CD4-positive, alpha-beta T cell treated with Interleukin-21 for 1 hour (primary cell): Measurements from ENCODE around the gene CELA2A.

Source experiments
- DNase-seq: peaks from one replicate; pipeline ENCODE4 v3.0.0-alpha.2; 2020

The CELA2A gene

DNA sequence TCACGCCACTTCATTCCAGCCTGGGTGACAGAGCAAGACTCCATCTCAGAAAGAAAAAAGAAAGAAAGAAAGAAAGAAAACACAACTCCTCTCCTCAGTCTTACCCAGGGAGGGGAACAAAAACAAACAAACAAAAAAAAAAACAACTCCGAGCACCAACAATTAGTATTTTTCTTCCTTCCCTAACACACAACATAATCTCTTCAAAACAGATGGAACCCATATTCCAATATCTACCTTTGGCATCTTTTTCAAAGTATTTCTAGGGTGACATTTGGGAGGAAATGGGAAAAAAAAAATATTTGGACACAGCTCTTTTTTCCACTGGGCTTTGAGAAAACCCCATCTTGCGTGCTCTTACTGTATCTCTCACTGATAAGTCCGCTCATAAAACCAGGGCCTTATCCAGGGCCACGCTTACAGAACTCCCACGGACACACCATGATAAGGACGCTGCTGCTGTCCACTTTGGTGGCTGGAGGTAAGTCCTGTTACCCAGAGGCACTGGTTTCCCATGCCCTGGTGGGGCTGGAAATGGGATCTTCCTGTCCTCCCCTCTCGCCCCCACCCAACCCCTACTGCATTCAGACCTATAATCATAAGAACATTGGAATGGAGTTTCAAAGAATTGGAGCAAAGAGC lies at the start of gene CELA2A:
CELA2A (plus strand) TSS at position 420 of the 642 bp plus-strand sequence; CDS start at position 442, 22 bp downstream.
- DNase-seq: no peak

DNA sequence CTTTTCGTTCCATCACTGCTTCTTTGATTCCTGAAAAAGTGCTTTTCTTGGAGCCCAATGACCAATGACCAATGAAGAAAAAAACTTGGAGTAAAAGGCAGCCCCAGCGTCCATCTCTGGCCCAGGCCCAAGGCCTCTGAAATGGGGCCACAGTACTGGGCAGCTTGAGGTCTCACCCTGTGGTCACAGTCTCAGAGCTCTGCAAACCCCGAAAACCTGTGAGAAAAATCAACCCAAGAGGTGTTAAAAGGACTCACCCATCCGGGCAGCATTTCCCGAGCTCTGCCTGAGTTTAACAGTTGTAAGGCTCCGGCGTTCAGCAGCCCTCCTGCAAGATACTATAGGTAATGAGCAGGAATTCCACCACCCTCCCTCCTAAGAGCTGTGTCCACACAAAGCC lies 49.0 kb upstream of the CELA2A start:
- no peak for DNase-seq

DNA sequence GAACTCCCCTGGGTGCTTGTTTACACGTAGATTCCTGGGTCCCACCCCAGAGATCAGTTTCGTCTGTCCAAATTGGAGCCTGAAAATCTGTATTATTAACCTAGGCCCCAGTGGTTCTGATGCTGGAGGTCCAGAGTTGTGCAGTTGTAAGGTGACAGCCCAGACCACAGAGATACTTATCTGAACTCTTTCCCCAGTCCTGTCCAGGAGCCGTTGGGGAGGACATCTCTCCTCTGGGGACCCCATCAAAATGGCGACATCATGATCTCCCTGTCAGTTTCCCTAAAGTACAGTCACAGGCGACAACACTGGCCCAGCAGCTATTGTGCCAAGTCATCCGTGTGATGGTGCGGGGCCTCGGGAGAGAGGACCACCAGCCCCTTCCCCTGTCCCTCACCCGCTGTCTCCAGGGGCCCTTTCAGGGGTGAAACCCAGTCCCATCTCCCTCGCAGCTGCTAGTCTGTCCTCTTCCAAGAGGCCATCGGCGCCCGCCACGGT lies 47.6 kb upstream of the CELA2A start:
- DNase-seq: no peak

DNA sequence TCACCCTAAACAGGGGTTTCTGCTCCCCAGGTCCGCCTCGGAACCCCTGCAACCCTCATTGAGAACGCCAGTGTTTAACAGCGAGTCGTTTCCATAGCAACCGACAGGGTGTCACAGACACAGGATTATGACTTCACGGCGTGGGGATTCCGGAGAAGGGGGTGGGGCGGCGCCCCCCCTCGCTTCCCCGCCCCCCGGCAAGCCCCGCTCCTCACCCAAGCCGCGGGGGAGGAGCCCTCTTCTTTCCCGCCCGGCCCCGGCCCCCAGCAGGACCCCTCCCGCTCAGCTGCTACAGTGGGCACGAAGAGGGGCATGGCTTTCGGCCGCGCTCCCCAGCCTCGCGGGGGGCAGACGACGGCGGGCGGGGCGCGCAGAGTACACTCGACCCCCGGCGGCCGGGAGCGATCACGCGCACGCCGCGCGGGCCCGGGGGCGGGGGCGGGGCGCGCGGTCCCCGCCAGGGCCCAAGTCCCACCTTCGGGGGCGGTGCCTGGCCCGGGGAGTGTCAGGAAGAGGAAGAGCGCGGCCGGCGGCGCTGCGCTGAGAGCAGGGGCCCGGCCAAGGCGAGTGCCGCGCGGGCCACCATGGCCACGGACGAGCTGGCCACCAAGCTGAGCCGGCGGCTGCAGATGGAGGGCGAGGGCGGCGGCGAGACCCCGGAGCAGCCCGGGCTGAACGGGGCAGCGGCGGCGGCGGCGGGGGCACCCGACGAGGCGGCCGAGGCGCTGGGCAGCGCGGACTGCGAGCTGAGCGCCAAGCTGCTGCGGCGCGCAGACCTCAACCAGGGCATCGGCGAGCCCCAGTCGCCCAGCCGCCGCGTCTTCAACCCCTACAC lies 46.9 kb upstream of the CELA2A start, which contains the start of gene EFHD2:
EFHD2 (plus strand) TSS at position 501 of the 835 bp plus-strand sequence; CDS start at position 585, 84 bp downstream.
- peak; percentile 96 for DNase-seq

DNA sequence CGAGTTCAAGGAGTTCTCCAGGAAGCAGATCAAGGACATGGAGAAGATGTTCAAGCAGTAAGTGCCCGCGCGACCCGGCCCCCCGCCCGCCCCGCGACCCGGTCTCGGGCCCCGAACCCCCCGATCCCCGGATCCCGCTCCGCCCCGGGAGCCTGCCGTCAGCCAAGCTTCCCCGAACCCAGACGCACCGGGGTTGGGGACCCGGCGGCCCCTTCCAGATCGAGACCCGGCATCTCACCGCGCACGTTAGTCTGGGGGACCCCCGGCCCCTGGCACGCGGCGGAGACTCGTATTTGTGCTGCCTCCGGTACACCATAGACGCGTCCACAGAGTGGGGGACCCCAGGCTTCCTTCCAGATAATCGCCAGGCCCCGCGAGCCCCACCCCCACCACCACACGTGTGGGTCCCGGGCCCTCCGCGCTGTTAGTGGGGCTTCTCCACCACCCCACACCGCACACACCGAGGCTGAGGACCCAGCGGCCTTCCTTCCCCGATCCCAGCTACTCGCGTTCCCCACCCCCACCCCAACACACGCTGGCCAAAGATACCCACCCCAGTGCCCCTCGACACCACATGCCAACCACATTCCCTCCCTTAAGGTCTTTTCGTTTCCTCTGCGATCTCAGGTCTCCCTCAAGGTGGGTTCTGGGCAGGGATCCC lies 46.2 kb upstream of the CELA2A start:
- DNase-seq: no peak

DNA sequence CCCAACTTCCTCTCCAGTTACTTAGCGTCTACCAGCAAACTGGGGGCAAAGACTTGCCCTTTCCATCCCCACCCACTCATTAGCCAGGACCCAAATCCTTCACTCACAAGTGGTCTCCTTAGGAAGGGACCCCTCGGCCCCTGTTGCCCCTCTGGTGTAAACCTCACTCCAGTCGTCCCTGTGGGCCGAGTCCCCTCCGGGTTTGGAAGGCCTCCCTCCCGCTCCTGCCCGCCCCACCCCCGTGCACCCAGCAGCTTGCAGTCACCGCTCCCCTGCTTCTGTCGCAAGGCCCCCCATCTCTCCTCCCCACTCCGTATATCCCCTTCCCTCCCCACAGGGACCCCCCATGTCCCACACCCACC lies 45.7 kb upstream of the CELA2A start:
- peak; percentile 18 for DNase-seq

DNA sequence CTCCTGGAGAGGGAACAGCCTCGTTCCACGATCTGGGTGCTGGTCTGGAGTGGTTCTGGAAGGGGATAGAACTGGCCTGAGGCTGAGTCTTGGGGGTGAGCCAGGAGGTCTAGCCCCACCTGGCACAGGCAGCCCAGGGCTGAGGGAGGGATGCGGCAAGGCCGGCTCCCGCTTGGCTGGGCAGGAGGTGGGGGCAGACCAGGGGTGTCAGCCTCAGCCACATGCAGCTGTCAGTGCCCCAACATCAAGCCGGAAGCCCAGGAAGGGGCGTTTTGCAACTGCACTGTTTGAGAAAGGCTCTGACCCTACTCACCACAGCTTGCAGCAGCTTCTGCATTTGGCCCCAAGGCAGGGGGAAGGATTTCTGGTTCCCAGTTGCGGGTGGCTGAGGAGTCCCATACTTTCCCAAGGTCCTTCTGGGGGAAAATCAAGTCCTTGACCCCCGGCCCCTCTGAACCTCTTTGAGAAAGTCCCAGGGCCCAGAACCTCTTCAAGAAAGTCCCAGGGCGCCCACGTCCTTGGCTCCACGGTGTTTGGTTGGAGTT lies 44.9 kb upstream of the CELA2A start:
- DNase-seq: peak; percentile 69

DNA sequence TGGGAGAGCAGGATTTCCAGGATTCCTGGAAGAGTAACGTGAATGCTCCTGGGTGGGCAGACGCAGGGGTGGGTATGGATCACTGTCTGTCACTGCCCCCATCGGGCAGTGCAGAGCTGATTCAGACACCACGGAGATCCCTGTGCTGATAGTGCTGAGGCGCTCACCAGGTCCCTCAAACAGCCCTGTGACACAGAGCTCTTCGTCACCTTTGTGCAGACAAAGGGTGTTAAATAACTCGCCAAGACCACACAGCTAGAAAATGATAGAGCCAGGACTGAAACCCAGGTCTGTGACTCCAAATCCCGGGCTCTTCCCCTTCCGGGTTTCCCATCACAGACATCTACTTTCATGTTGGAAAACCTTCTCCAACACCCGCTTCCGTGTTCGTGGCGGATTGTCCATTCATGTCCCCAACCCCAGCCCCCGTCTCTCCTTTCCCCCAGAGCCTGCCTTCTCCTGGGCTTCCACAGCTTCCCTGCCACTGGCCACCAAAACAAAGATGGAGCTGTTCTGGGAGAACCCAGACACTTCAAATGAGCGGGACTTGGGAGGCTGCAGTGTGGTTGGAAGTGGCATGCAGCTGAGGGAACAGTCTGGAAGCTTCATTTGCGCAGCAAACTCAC lies 44.2 kb upstream of the CELA2A start:
- DNase-seq: peak; percentile 67

DNA sequence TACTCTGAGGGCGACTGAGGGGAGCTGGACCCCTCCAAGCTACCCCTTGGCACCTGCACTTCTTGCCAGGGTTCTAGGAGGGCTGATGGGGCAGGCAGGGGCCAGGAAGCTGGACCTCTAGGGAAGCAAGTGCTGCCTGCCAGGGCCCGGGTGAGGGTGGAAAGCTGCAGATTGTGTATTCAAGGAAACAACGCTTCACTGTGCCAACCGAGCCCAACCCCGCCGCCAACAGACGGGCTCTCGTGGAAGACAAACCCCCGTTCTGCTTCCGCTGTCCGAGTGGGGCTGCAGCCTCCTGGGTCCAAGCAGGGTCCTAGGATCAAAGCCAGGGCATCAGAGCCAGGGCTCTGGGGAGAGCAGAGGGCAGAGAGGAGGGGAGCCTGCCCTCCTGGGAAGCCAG lies 43.7 kb upstream of the CELA2A start:
- no peak for DNase-seq

DNA sequence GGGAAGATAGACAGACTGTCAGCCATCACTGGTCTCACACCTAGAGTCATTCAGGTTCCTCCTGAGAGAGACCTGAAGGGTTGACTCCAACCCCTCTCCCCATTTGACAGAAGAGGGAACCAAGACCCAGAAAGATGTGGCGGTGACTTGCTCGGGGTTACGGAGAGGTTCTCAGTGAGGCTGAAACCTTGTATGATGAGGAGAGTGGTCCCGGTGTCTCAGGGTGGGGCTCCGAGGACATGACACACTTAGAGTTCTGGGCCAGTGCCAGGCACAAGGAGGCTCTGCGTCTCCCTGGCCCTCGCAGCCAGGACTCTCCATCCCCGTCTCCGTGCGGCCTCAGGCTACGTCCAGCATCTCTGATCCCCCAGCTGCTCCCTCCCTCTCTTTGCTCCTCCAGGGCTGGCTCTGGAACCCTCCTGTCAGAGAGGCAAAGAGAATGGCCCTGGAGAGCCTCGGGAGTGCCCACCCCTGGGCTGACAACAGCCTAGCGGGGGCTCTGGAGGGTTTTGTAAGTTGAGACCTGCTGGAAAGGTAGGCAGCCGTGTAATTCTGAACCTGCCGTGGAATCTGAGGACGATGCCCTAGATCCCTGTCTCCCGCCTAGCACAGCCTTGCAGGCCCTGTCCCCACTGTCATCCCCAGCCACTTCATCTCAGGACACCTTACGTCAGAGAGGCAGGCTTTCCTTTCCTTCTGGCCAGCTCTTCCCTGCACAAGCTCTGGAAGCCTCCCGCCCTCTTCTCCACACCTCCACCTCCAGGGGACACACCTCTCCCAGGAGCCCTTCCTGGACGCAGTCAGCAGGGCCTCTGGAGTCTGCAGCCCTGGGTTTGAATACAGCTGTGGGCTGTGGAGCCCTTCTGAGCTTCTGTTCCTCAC lies 42.7 kb upstream of the CELA2A start:
- DNase-seq: peak; percentile 3

DNA sequence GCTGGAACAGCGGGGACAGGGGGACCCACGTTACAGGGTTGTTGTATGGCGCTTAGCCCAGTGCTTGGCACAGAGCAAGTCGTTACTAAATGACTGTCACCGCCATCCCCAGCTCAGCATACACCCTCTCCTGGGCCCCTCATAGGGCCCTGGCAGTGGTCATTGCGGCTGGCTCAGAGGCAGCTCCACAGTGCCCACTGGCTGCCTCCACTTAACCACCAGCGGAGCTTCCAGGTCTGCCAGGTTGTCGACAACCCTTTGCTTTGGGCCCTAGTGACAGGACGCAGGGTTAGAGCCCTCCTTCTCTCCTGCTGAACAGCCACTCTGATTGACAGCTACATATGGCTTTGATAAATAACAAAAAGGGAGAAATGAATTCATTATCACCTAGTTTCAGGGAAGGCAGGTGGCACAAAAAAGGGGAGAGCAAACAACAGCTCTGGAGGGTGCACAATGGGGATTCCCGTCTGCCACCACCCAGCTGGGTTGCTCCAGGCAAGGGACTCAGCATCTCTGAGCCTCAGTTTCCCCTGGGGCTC lies 42.0 kb upstream of the CELA2A start:
- peak; percentile 5 for DNase-seq

DNA sequence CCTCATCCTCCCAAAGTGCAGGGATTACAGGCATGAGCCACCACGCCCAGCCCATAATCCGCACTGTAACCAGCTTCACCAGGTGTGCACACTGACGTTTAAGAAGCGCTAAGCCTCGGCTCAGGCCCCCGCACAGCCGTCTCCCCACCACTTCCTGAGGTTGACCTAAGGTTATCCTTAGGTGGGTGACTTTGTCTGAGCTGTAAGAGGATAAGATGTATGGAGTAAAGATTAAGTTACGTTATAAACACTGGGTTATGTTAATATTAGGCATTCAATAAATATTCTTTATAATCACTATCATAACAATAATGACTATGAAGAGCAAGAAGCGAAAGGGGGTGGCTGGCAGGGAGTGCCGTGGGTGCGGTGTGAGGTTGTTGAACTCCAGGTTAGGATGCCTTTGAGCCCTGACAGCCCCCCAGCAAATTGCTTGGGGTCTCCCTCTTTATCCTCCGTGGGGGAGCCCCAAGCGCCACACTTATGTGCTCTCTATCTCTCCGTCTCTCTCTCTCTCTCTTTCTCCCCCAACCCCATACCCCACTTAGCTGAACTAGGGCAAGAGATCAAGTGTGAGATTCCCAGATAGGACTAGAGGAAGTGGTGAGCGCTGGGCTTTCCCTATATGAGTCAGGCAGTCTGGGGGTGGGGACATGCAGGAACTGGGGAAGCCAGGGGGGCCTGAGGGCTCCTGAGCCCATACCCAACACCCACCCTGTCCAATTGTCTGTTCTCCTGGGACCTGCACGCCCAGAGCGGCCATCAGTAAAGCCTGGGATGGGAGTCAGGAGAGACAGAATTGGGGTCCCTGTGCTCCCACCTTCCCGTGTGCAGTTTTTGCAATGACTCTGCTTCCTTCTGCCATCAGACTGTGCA lies 39.2 kb upstream of the CELA2A start:
- DNase-seq: peak; percentile 82

DNA sequence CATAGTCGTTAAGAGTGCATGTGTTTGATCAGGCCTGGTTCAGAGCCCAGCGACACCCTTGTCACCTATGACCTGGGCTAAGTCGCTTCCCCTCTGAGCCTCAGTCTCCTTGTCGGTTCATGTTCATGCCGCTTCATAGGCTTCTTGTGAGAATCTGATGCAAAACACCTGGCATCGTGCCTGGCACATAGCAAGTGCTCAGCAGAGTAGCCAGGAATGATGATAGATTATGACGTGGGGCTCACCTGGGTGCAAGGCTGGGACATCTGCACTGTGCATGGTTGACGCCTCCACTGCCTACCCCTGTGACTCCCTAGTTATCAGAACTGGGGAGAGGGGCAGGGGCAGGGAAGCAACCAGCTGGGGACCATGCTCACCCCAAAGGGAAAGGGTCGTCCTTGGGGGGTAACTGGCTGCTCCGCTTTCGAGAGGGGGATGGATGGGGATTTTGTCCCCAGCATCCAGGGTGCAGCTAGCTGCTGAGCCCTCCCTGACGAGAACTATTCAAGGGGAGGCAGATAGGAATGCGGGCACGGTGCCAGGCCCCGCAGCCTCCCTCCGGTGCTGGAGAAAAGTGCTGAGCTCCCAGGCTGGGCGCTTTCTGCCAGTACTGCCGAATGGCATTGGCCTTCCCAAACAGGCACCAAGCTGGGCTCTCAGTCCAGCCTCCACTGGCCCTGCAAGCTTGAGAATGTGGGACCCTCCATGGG lies 37.6 kb upstream of the CELA2A start:
- DNase-seq: no peak

DNA sequence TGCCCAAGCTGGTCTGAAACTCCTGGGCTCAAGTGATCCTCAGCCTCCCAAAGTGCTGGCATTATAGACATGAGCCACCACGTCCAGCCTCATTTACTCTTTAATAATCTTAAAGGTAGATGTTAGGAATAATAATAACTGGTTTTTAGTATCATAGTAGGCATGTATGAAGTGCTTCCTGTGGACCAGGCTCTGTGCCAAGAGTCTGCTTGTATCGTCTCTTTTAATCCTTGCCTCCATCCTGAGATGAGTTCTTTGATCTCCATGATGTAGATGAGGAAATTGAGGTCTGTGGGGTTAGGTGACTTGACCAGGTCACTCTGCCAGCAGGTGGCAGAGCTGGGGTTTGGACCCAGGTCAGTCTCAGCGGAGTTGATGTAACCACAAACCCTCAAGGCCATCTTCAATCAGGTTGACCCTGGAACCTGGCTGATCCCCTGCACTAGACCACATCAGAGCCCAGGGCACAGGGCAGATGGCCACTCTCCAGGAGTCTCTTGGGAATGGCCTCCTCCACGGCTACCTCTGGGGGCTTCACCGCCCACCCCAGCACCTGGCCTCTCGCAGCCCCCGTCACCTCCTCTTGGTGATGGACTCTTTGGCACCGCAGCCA lies 35.6 kb upstream of the CELA2A start:
- no peak for DNase-seq

DNA sequence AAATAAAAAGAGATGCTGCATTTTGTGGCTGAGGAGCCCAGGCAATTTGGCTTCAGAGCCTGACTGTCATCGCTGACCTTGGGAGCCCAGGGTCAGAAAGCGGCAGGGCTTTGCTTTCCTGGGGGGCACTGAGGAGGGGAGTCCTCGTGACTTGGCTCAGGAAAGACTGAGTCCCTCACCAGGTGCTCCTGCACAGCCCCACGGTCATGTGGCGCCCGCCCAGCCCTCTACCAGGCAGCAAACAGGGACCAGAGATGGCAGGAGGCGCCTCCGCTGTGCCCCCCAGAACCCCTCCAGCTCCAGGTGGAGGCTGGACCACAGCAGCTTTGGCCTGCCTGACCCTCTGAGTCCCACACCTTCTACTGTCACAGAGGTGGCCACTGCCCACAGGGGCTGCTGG lies 33.7 kb upstream of the CELA2A start:
- DNase-seq: no peak

DNA sequence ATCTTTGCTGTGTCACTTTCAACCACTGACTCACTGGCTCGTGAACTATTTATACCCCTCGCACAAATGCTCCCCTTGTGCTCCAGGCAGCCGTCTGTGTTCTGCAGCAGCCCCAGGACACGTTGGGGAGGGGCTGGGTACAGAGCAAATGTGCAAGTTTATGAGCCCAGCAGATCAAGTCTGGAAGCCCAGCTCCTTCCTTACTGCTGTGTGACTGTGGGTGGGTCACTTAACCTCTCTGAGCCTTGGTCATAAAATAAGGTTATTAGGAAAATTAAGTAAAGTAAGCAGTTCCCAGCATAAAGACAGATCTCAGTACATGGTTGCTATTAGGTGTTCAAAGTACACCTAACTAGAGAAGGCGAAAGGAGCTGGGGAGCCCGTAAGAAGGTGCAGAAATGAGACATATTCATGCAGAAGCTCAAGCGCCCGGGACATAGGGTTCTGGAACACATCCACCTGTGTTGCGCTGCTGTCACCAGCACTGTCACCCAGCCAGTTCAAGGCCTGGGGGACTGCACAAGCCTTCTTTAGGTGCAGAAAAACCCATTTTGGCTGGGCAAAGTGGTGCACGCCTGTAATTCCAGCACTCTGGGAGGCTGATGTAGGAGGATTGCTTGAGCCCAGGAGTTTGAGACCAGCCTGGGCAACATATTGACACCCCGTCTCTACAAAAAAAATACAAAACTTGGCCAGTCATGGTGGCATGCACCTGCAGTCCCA lies 33.0 kb upstream of the CELA2A start:
- DNase-seq: no peak

DNA sequence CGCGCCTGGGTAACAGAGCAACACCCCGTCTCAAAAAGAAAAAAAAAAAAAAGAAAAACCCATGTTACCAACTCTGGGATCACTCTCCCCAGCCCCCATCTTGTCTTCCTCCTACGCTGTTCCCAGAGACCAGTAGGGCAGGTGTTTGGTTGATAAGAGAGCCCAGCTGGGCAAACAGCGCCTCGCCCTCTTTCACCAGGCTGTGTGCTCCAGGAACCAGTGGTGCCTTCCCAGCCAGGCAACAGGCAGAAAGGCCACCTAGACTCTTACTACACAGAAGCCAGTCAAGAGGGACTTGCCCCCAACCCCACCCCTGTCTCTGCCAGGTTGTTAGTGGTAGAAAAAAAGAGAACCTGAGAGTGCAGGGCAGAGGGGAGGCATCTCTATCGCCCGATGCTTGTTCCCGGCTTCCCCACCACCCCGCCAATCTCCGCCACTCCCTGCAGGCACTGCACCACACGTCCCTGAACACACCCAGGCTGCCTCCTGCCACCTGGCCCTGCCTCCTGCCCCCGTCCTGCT lies 32.3 kb upstream of the CELA2A start:
- DNase-seq: no peak

DNA sequence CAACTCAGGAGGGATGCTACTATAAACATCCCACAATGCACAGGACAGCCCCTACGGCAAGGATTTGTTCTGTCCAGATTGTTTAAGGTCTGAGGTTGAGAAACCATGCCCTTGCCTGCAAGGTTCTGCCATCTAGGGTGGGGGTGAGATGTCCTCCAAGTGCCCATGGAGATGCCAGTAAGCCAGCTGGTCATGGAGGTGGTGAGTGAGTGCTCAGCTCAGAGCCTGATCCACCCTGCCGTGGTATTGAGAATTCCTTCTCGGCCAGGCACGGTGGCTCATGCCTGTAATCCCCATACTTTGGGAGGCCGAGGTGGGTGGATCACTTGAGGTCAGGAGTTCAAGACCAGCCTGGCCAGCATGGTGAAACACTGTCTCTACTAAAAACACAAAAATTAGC lies 31.6 kb upstream of the CELA2A start:
- no peak for DNase-seq
